MCF 10A (cell line): ENCODE results near the gene SCAP. TPM values are rescaled to one million over a fixed set of nuclear protein-coding genes. Genes with fewer than 3 reads are reported as not detected.
"Not testable (repeated sequence)": the region's sequence is repeated elsewhere in the genome, so short reads cannot be mapped to it uniquely, and the experiment has no call there.

Experiments
- BruUV-seq: library from RNA; stranded (reverse); fragments of 400-500 nt; replicated peaks from 2 replicates; lab custom pipeline; 2021; lab: Mats Ljungman, UMichigan
- CTCF ChIA-PET: fragments of 300-600 bp; sonication (Branson Sonifier 250); formaldehyde crosslinking; extraction: SDS; loops from one replicate; lab custom pipeline; 2021; ENCODE audit warnings: antibody characterized with exemption, inconsistent platforms; lab: Yijun Ruan, JAX
- POLR2A ChIA-PET: fragments of 300-600, 350-650 bp; sonication (Branson Sonifier 250); formaldehyde crosslinking; extraction: SDS; loops from one replicate; lab custom pipeline; 2020; ENCODE audit warnings: antibody characterized with exemption, inconsistent platforms; lab: Yijun Ruan, JAX
- DNase-seq: peaks from one replicate; pipeline ENCODE4 v3.0.0-alpha.2; 2018; ENCODE audit not compliant: unreplicated experiment
- H3K27ac Mint-ChIP-seq: one replicate; pipeline ENCODE4 v1.8.0; 2022; ENCODE audit warnings: mild to moderate bottlenecking, low read depth, mixed read lengths; ENCODE audit not compliant: unreplicated experiment
- H3K27me3 Mint-ChIP-seq: one replicate; pipeline ENCODE4 v1.8.0; 2022; ENCODE audit warnings: mixed read lengths; ENCODE audit not compliant: insufficient read depth, unreplicated experiment
- H3K36me3 Mint-ChIP-seq: one replicate; pipeline ENCODE4 v1.8.0; 2022; ENCODE audit warnings: mild to moderate bottlenecking, moderate library complexity, mixed read lengths; ENCODE audit not compliant: insufficient read depth, unreplicated experiment
- H3K4me1 Mint-ChIP-seq: one replicate; pipeline ENCODE4 v1.8.0; 2022; ENCODE audit warnings: mixed read lengths; ENCODE audit not compliant: insufficient read depth, unreplicated experiment
- H3K4me3 Mint-ChIP-seq: one replicate; pipeline ENCODE4 v1.8.0; 2022; ENCODE audit warnings: mild to moderate bottlenecking, moderate library complexity, mixed read lengths; ENCODE audit not compliant: unreplicated experiment
- H3K9me3 Mint-ChIP-seq: one replicate; pipeline ENCODE4 v1.8.0; 2022; ENCODE audit warnings: mixed read lengths; ENCODE audit not compliant: unreplicated experiment
- intact Hi-C: fragments of 100-400 bp; cut with micrococcal nuclease; formaldehyde crosslinking; loops from 2 replicates; pipeline ENCODE4 v1.14.1; 2022
- total RNA-seq: library from RNA; stranded (reverse); gene quantifications from 2 replicates; pipeline ENCODE4 v1.2.3, GENCODE V29; 2022
- TF ChIP-seq, protein P1 (sequence below): fragments of 200-600 bp; IDR thresholded peaks from one replicate; pipeline ENCODE4 v1.8.0; 2022; ENCODE audit warnings: antibody characterized with exemption, mild to moderate bottlenecking; ENCODE audit not compliant: unreplicated experiment

SCAP gene
- total RNA-seq, 1 experiment from 2014 or later, result 87.8 TPM

DNA sequence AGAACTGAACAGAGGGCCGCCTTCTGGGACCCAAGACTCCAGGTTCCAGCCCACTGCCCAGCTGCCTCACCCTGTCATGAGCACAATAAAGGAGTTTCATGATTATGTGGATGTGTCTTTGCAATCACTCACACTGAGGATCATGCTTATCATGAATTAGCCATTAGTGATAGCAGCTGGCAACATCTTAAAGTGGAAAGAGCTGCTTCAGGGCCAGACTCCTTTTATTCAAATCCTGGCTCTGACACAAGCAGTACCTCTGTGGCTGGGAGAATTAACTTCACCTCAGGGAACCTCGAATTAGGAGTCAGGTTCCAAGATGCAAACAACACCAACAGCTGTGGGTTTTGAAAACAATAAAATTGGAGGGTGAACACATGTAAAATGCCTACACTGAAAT, 6.6 kb upstream of the SCAP start:
- H3K4me3 Mint-ChIP-seq, result no peak overlapping the region
- no peaks in the 10 kb centered on the region for H3K9me3 Mint-ChIP-seq
- H3K27ac Mint-ChIP-seq, result no peak overlapping the region
- no peaks in the 10 kb centered on the region for H3K27me3 Mint-ChIP-seq
- ChIA-PET POLR2A (interaction anchor here (0.6 kb wide), 1 partner anchor 71 kb away, joined by 3 read pairs; no protein-coding TSS in a partner anchor), CTCF (interaction anchor here (0.6 to 1.1 kb wide), 2 partner anchors 61 to 959 kb away, joined by 3 to 6 read pairs; no protein-coding TSS in a partner anchor)
- H3K4me1 Mint-ChIP-seq, result peaks cover 5% of the 10 kb centered on the region
- intact Hi-C loops, result no loop called here
- DNase-seq, result no peak
- BruUV-seq, result no TSS peak
- TF ChIP-seq, protein P1, sequence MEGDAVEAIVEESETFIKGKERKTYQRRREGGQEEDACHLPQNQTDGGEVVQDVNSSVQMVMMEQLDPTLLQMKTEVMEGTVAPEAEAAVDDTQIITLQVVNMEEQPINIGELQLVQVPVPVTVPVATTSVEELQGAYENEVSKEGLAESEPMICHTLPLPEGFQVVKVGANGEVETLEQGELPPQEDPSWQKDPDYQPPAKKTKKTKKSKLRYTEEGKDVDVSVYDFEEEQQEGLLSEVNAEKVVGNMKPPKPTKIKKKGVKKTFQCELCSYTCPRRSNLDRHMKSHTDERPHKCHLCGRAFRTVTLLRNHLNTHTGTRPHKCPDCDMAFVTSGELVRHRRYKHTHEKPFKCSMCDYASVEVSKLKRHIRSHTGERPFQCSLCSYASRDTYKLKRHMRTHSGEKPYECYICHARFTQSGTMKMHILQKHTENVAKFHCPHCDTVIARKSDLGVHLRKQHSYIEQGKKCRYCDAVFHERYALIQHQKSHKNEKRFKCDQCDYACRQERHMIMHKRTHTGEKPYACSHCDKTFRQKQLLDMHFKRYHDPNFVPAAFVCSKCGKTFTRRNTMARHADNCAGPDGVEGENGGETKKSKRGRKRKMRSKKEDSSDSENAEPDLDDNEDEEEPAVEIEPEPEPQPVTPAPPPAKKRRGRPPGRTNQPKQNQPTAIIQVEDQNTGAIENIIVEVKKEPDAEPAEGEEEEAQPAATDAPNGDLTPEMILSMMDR, result no peak
- peaks cover 7% of the 10 kb centered on the region for H3K36me3 Mint-ChIP-seq

DNA sequence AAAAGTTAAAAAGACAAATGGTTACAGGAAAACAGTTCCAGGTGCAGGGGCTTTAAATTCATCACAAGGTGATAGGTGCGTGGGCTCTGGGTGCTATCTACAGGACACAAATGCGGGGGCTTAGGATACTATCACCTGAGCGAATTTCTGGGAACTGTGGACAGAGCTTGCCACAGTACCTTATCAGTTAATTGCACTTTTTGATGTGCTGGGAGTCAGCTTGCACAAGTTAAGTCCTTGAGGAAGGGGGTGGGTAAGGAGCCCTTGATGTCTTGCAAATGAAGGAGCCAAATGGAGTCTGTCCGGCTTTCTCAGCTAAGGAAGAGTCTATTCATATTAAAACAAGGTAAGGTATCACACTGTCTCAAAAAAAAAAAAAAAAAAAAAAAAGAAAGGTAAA, 6.0 kb upstream of the SCAP start:
- H3K27me3 Mint-ChIP-seq, intact Hi-C loops, DNase-seq, H3K9me3 Mint-ChIP-seq, H3K4me3 Mint-ChIP-seq, H3K4me1 Mint-ChIP-seq, H3K36me3 Mint-ChIP-seq, H3K27ac Mint-ChIP-seq, BruUV-seq: not testable (repeated sequence)
- POLR2A ChIA-PET, result interaction anchor here (1.0 kb wide), 1 partner anchor 37 kb away, joined by 4 read pairs; no protein-coding TSS in a partner anchor
- CTCF ChIA-PET, result interaction anchor here (1.1 kb wide), 1 partner anchor 60 kb away, joined by 6 read pairs; no protein-coding TSS in a partner anchor

GRCh38 chr3:47480267-47480666, 4.5 kb upstream of the SCAP start:
- ChIA-PET CTCF (interaction anchor here (6.9 kb wide), 1 partner anchor 59 kb away, joined by 86 read pairs; no protein-coding TSS in a partner anchor), POLR2A (interaction anchor here (0.6 kb wide), 1 partner anchor 405 kb away, joined by 3 read pairs; no protein-coding TSS in a partner anchor)
- not testable (repeated sequence) for H3K27ac Mint-ChIP-seq

GRCh38 chr3:47479826-47480160, 4.1 kb upstream of the SCAP start:
- H3K4me3 Mint-ChIP-seq, result no peak overlapping the region
- CTCF ChIA-PET, result interaction anchor here (6.9 kb wide), 1 partner anchor 58 kb away, joined by 86 read pairs; no protein-coding TSS in a partner anchor
- TF ChIP-seq, protein P1, result no peak
- no peaks in the 10 kb centered on the region for H3K27me3 Mint-ChIP-seq
- no peaks in the 10 kb centered on the region for H3K9me3 Mint-ChIP-seq
- intact Hi-C loops, result loop anchor here (5.0 kb wide), 1 partner anchor 37 kb away; no protein-coding TSS in a partner anchor
- no peak for DNase-seq
- no peak overlapping the region for H3K27ac Mint-ChIP-seq
- no TSS peak for BruUV-seq
- H3K4me1 Mint-ChIP-seq, result peaks cover 9% of the 10 kb centered on the region
- POLR2A ChIA-PET, result interaction anchor here (0.6 kb wide), 1 partner anchor 404 kb away, joined by 3 read pairs; no protein-coding TSS in a partner anchor
- peaks cover 7% of the 10 kb centered on the region for H3K36me3 Mint-ChIP-seq

More at GRCh38 chr3:47480267-47480666, 4.5 kb upstream of the SCAP start:
- H3K27me3 Mint-ChIP-seq, H3K9me3 Mint-ChIP-seq, H3K4me3 Mint-ChIP-seq, H3K36me3 Mint-ChIP-seq, DNase-seq, BruUV-seq, H3K4me1 Mint-ChIP-seq, intact Hi-C loops: not testable (repeated sequence)

- H3K36me3 Mint-ChIP-seq, result peaks cover 7% of the 10 kb centered on the region
- intact Hi-C loops, result loop anchor here (5.0 kb wide), 1 partner anchor 36 kb away; no protein-coding TSS in a partner anchor
- peaks cover 22% of the 10 kb centered on the region for H3K4me1 Mint-ChIP-seq
- TF ChIP-seq, protein P1, result no peak
- no TSS peak for BruUV-seq
- H3K27ac Mint-ChIP-seq, result no peak overlapping the region
- ChIA-PET POLR2A (interaction anchor here (0.9 kb wide), 1 partner anchor 57 kb away, joined by 5 read pairs; no protein-coding TSS in a partner anchor), CTCF (interaction anchor here (0.8 to 6.9 kb wide), 2 partner anchors 34 to 56 kb away, joined by 4 to 86 read pairs; no protein-coding TSS in a partner anchor)
- DNase-seq, result no peak
- H3K27me3 Mint-ChIP-seq, result no peaks in the 10 kb centered on the region
- H3K4me3 Mint-ChIP-seq, result no peak overlapping the region
- H3K9me3 Mint-ChIP-seq, result no peaks in the 10 kb centered on the region
These were observed 2.3 kb upstream of the SCAP start for GRCh38 chr3:47478022-47478421.
